GM21717 (cell line): ENCODE data around the gene PAFAH1B1.
"Not testable (repeated sequence)": the region's sequence is repeated elsewhere in the genome, so short reads cannot be mapped to it uniquely, and the experiment has no call there.

ENCODE experiments used
- ATAC-seq: cut with Tn5 transposase; IDR thresholded peaks from one replicate; pipeline ENCODE4 v1.9.1; 2021; ENCODE audit warnings: mild to moderate bottlenecking, moderate library complexity; ENCODE audit not compliant: unreplicated experiment

The PAFAH1B1 gene

DNA sequence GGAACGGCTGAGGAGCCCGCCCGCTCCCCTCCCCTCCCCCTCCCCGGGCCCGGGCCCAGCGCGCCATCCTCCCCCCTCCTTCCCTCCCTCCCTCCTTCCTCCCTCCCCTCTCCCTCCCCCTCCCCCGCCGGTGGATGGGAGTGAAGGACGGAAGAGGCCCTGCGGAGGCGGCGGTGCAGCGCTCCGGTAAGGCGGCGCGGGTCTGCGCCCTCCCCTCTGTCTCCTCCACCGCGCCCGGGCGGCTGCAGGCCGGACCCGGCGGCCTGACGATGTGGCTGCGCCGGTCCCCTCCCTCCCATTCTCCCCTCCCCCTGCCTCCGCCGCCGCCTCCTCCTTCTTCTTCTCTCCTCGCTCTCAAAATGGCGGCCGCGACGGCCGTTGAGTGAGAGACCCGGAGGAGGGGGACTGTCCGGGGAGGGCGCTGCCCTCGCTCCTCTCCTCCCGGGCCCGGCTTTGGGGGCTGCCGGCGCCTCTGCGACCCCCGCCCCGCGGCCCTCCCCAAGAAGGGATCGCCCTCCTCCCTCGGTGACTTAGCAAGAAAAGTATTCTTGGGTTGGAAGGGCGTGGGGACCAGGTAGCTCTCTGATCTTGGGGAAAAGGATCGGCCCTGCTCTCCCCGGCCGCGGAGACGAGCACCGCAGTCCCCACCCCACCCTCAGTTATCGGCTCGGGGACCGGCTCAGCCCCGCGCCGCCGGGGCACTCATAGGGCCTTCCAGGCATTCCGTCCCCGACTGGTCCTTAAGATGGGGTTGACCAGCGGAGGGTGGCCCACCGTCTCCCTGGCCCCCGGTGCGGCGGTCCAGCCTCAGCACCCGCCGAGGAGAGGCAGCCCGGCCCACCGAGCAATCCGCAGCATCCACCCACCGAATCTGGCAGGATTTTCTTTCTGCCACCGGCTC is 617 bp downstream of the PAFAH1B1 start:
- ATAC-seq = peak; percentile 29

DNA sequence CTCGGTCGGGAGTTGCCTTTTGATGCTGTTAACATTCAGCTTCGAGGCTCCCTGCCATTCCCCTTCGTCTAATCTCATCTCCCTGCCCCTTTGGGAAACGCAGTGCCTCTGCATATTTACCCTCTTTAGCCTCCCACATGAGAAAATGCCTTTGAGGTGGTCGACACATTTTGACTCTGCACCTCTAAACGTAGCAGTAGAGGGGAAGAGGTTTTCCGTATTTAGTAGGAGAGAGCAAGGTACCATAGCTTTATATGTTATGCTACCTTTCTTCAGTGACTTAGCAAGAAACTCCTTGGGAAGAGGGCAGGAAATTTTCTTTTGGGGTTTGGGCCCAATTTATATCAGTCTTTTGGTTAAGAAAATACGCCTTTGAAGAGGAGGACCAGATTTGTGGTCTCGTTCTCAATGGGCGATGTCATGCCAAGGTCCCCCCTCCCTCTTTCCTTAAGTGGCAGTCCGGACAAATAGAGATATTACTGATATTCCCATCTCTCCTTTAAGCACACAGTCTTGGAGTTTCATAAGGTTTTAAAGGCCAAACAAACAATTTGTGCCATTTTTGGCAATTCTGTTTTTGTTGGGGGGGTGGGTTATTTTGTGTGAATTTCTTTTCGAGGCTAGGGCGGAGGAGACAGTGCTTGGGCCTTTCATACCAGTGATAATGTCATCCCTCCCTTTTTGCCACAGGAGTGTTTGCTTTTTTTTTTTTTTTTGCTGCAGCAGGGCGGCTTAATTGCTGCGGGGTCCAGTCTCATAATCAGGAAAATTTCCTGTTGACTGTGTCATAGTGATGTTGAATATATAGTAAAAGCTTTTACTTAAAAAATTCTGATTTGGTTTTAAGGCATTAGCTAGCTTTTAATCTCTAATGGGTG is 1.5 kb downstream of the PAFAH1B1 start:
- no peak for ATAC-seq

DNA sequence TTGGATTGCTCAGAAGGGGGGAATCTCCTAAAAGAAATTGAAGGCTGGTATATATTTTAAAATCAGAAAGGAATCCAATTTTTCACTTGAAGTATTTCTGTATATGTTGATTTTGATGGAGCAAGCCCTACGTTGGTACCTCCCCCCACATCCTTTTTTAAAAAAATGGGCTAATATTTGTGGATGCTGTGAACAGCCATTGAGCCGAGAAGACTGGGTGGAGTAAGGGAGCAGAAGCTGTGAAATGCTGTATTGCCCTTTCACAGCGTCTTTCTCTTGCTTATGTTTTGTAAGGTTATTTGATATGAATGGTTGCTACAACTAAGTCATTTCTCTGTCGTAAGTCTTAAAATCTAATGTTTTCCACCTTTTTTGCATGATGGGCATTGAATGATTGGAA is 2.3 kb downstream of the PAFAH1B1 start:
- ATAC-seq = no peak

DNA sequence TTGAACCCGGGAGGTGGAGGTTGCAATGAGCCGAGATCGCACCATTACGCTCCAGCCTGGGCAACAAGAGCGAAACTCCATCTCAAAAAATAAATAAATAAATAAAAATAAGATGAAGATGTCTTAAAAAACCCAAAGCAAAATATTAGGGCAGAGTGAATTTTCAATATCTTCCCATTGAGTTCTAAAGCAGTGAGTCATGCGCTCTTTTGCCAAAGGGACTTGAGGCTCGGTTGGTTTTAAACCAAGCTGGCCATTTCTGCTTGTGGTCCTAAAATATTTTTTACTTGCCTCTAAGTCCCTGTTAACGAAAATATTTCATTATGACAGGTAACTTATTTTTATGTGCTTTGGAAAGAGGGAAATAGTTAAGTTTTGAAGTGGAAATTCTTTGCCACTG is 4.7 kb downstream of the PAFAH1B1 start:
- no peak for ATAC-seq

DNA sequence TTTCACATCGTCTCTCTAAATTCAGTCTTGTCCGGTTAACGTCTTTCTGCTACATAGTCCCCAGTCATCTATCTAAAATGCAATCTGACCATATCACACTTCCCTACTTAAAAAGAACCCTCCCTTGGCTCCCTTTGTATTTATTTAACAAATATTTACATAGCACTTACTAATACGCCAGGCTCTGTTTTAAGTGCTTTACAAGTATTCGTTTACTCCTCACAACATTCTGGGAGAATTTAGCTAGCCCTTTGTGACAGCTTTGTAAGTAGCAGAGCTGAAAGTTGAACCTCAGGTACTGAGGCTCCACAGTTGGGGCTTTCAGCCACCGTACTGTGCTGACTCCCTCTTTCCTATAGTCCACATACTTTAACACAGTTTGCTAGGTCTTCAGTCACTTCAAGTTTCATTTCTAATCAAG is 9.2 kb downstream of the PAFAH1B1 start:
- no peak for ATAC-seq

DNA sequence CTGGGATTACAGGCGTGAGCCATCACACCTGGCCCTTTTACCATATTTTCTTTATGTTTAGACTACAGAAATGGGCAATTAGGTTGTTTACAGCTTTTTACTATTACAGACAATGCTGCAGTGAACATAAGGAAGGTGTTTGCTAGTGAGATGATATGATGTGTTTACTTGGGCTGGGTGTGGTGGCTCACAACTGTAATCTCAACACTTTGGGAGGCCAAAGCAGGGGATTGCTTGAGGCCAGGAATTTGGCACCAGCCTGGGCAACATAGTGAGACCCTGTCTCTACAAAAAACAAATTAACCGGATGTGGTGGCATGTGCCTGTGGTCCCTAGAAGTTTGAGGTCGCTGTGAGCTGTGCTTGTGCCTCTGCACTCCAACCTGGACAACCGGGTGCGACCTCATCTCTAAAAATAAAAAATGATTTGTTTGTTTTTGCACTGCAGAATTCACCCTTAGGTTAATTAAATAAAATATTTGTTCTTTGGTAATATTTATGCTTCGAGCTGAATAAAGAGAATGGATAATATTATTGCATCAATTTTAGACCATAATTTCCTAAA is 15.0 kb downstream of the PAFAH1B1 start:
- ATAC-seq = no peak

DNA sequence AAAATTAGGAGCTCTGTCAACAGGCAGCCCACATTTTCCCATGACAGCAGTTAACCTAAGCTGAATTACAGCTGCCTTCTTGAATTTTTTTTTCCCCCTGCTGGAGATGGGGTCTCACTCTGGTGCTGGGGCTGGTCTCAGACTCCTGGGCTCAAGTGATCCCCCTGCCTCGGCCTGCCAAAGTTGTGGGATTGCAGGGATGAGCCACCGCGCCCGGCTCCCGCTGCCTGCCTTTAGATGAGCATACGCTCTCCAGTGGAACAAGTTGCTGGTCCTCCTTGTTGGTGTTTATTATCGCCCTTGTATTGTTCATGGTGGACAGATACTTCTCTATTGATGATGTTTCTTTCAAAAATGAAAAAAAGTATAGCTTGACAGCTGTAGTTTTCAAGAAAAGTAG is 15.6 kb downstream of the PAFAH1B1 start:
- no peak for ATAC-seq

DNA sequence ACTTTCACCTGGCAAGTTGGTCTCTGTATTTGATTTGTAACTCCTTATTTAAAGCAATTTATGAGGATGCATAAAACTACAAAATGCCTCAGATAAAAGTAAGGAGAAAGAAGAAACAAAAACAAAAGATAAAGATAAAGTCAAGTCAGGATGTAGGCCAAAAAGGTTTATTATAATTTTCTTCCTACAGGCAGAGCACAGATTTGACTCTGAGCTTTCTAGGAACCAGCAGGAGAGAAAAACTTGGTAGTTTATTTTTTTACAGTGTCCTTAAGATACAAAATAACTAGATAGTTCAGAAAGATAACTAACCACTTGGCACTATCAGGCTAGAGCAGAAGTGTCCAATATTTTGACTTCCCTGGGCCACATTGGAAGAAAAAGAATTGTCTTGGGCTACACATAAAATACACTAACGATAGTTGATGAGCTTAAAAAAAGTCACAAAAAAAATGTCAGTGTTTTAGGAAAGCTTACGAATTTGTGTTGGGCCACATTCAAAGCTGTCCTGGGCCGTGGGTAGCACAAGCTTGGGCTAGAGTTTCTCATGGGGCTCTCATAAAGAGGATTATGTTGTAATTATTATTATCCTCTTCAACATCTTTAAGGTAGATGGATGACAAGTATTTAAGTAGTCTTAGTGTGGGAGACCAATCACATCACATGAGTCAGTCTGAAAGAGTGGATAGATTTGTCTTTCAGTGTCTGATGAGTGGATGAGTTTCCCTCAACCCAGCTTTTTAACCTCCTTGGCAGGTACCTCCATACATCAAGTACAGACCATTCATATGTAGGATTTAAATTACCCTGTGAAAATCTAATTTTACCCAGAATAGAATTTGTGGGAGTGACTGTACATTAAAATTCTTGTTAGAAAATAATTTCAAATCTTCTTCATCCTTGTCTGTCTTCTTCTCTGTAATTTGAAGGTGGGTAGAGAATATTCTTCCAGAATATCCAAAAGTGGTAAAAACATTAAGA is 17.0 kb downstream of the PAFAH1B1 start:
- ATAC-seq = no peak

DNA sequence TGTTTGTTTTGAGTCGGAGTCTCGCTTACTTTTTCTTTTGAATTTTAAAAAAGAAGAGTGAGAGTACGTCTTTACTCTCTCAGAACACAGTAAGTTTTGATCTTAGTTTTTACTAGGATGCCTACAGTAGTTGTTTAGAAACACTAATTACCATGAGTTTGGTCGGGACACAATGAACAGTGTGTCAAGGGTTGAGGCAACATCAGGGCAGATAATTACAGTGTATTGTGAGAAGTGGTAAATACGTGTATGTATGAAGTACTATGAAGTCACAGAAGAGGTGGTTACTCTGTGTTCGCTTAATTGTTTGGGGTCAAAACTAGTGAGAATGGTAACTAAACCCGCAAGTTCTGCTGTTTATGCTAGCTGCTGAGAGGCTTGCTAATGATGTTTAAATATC is 18.2 kb downstream of the PAFAH1B1 start:
- no peak for ATAC-seq

DNA sequence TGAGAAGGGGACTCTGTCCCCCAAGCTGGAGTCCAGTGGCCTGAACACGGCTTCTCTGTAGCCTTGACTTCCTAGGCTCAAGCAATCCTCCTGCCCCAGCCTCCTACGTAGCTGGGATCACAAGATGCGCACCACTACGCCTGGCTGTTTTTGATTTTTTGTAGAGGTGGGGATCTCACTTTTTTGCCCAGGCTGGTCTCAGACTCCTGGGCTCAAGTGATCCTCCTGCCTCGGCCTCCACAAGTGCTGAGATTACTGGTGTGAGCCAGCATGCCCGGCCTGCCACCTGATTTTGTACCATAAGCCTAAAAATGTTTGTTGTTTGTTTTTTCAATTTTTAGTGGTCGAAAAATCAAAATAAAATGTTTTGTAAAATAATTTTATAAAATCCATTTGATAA is 19.2 kb downstream of the PAFAH1B1 start:
- ATAC-seq = no peak

DNA sequence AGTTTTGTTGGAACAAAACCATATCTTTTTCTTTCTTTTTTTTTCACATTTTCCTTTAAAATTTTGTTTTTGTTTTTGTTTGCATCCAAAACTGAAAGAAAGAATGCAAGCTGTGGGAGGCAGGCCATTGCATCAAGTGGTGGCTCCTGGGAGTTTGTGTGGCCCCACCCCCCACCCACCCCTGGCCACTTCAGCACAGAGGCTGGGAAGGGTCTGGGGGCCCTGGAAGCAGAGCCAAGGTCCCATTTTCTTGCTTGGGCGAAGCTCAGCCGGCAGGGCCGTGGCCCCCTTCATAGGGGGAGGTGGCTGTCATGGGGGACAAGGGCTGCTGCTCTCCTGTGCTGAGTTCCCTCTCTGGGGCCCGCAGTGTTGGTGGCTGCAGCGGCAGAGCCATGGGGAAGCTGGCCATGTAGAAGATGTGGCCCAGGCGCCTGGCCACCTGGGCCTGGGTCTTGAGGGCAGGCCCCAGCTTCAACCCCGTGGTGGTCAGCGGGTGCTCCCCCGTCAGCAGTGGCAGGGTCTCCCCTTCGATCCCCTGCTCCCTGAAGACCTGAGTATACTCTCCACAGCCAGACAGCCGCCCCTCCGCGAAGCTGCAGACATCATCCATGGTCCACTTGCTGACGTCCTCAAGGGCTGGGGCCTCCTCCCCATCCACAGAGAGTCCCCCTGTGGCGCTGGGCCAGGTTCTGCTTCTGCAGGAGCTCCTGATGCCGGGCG is 19.8 kb downstream of the PAFAH1B1 start:
- no peak for ATAC-seq

DNA sequence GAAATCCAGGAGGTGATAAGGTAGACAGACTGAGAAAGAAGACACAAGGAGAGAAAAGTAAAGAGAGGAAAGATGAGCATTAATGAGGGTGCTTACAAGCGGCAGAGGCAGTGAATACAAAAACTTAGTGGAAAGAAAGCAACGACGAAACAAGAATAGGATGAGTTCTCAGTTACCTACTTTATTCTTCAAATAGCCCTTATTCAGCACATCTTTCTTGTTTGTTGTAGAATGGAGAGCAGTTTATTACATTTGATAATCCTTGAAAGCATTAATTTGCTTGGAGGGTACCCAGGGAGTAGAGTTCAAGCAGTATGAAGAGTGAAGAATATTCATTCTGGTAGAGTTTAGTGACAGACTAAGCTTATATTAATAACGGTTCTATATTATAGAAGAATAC is 22.4 kb downstream of the PAFAH1B1 start:
- no peak for ATAC-seq

DNA sequence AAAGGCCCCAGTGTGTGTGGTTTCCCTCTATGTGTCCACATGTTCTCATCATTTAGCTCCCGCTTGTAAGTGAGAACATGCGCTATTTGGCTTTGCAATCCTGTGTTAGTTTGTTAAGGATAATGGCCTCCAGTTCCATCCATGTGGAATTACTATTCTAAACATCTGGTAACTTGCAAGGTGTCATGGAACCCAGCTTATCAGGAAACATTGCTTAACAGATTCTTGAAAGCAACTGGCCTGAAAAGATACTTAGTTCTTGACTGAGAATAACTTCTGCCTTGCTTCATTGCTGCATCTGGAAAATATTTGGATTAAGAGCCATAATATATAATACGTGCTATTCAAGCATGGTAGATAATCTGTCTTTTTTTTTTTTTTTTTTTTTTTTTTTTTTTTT is 27.8 kb downstream of the PAFAH1B1 start:
- no peak for ATAC-seq

DNA sequence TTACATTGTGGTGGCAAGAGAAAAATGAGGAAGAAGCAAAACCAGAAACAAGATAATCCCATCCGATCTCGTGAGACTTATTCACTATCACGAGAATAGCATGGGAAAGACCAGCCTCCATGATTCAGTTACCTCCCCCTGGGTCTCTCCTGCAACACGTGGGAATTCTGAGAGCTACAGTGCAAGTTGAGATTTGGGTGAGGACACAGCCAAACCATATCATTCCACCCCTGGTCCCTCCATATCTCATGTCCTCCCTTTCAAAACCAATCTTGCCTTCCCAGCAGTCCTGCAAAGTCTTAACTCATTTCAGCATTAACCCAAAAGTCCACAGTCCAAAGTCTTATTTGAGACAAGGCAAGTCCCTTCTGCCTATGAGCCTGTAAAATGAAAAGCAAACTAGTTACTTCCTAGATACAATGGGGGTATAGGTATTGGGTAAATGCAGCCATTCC is 28.5 kb downstream of the PAFAH1B1 start:
- ATAC-seq = not testable (repeated sequence)

DNA sequence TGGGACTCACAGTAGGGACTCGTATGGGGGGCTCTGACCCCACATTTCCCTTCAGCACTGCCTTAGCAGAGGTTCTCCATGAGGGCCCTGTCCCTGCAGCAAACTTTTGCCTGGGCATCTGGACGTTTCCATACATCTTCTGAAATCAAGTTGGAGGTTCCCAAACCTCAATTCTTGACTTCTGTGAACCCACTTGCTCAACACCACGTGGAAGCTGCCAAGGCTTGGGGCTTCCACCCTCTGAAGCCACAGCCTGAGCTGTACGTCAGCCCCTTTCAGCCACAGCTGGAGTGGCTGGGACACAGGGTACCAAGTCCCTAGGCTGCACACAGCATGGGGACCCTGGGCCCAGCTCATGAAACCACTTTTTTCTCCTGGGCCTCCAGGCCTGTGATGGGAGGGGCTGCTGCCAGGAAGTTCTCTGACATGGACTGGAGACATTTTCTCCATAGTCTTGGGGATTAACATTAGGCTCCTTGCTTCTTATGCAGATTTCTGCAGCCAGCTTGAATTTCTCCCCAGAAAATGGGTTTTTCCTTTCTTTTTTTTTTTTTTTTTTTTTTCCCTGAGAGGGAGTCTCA is 29.4 kb downstream of the PAFAH1B1 start:
- not testable (repeated sequence) for ATAC-seq

DNA sequence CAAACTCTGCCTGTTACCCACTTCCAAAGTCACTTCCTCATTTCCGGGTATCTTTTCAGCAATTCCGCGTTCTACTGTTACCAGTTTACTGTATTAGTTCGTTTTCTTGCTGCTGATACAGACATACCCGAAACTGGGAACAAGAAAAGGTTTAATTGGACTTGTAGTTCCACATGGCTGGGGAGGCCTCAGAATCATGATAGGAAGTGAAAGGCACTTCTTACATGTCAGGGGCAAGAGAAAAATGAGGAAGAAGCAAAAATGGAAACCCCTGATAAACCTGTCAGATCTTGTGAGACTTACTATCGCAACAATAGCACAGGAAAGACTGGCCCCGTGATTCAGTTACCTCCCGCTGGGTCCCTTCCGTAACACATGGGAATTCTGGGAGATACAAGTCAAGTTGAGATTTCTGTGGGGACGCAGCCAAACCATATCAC is 30.9 kb downstream of the PAFAH1B1 start:
- ATAC-seq = no peak

DNA sequence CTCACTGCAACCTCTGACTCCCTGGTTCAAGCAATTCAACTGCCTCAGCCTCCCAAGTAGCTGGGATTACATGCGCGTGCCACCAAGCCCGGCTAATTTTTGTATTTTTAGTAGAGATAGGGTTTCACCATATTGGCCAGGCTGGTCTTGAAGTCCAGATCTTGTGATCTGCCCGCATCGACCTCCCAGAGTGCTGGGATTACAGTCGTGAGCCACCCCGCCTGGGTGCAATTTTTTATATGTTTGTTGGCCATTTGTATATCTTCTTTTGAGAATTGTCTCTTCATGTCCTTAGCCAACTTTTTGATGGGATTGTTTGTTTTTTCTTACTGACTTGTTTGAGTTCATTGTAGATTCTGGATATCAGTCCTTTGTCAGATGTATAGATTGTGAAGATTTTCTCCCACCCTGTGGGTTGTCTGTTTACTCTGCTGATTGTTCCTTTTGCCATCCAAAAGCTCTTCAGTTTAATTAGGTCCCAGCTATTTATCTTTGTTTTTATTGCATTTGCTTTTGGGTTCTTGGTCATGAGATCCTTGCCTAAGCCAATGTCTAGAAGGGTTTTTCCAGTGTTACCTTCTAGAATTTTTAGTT is 33.3 kb downstream of the PAFAH1B1 start:
- ATAC-seq = not testable (repeated sequence)

DNA sequence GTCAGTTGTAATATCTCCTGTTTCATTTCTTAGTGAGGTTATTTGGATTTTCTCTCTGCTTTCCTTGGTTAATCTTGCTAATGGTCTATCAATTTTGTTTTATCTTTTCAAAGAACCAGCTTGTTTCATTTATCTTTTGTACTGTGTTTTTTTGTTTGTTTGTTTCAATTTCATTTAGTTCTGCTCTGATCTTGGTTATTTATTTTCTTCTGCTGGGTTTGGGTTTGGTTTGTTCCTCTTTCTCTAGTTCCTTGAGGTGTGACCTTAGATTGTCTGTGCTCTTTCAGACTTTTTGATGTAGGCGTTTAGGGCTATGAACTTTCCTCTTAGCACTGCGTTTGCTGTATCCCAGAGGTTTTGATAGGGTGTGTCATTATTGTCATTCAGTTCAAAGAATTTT is 35.5 kb downstream of the PAFAH1B1 start:
- not testable (repeated sequence) for ATAC-seq

DNA sequence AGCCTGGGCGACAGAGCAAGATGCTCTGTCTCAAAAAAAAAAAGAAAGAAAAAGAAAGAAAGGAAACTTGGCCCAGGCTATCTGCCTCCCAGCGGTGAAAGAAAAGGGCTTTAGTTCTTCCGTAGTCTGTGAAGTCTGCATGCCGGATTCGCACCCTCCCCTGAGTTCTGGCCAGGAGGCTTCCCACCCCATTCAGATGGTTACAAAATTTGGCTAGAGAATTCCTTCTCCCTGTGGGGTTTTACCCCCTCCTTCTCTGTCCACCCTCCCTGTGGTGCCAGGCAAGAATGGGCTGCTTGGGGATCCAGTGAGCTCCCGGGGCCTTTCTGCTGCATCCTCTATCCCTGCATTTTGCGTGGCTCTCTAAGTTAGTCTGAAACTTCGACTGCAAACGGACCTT is 37.8 kb downstream of the PAFAH1B1 start:
- ATAC-seq = no peak
